Bronchial epithelial cell (primary cell): ENCODE measurements around the gene CDR2L. TPM values are rescaled to one million over a fixed set of nuclear protein-coding genes. Genes with fewer than 3 reads are reported as not detected.

Source experiments
- DNase-seq: peaks from one replicate; pipeline ENCODE4 v3.0.0-alpha.2; 2010; ENCODE audit warnings: low read depth
- FAIRE-seq: peaks from 2 replicates; lab custom pipeline; 2011; peaks lifted over from hg19 to GRCh38; lab: Jason Lieb, UNC
- H3K27me3 ChIP-seq: 2 replicates; pipeline ENCODE4 v1.5.1; 2011; ENCODE audit warnings: low read length; ENCODE audit not compliant: control insufficient read depth, insufficient read depth
- H3K36me3 ChIP-seq: 2 replicates; pipeline ENCODE4 v1.5.1; 2011; ENCODE audit warnings: low read length; ENCODE audit not compliant: control insufficient read depth, insufficient read depth
- H3K4me3 ChIP-seq: 2 replicates; pipeline ENCODE4 v1.5.1; 2011; ENCODE audit warnings: mild to moderate bottlenecking, low read depth, low read length, control low read depth
- CTCF ChIP-seq: IDR thresholded peaks from 2 replicates; pipeline ENCODE4 v1.5.1; 2011; ENCODE audit warnings: mild to moderate bottlenecking, moderate library complexity, low read length, control low read depth, inconsistent platforms; ENCODE audit not compliant: insufficient read depth, severe bottlenecking
- total RNA-seq: library from RNA; depleted of rRNA; stranded (reverse); fragments of >200 nt; gene quantifications from 2 replicates; pipeline ENCODE4 v1.2.1, GENCODE V29; 2014

Gene CDR2L
- total RNA-seq, 1 donor from 2014 or later, result 6.1 TPM

GRCh38 chr17:74961657-74962350, 25.6 kb upstream of the CDR2L start:
- DNase-seq (peak; percentile 71), FAIRE-seq (no peak)
- TF ChIP-seq CTCF, result peak; percentile 71
- no peaks in the 10 kb centered on the region for H3K27me3 ChIP-seq
- H3K4me3 ChIP-seq, result no peak overlapping the region
- no peaks in the 10 kb centered on the region for H3K36me3 ChIP-seq

GRCh38 chr17:74962622-74963394, 24.6 kb upstream of the CDR2L start:
- H3K36me3 ChIP-seq, result no peaks in the 10 kb centered on the region
- H3K27me3 ChIP-seq, result no peaks in the 10 kb centered on the region
- no peak for TF ChIP-seq CTCF
- DNase-seq (no peak), FAIRE-seq (no peak)
- no peak overlapping the region for H3K4me3 ChIP-seq

GRCh38 chr17:74963656-74964055, 23.8 kb upstream of the CDR2L start:
- H3K4me3 ChIP-seq, result no peak overlapping the region
- DNase-seq, result no peak
- FAIRE-seq, result no peak
- H3K27me3 ChIP-seq, result no peaks in the 10 kb centered on the region
- H3K36me3 ChIP-seq, result no peaks in the 10 kb centered on the region
- no peak for TF ChIP-seq CTCF

- Histone ChIP-seq H3K27me3 (no peaks in the 10 kb centered on the region), H3K36me3 (no peaks in the 10 kb centered on the region), H3K4me3 (no peak overlapping the region)
- no peak for TF ChIP-seq CTCF
- no peak for FAIRE-seq
- DNase-seq, result no peak
Observed at GRCh38 chr17:74964246-74964761, 23.1 kb upstream of the CDR2L start.

GRCh38 chr17:74964988-74965622, 22.3 kb upstream of the CDR2L start:
- TF ChIP-seq CTCF, result no peak
- no peak overlapping the region for H3K4me3 ChIP-seq
- FAIRE-seq (no peak), DNase-seq (peak; percentile 57)
- no peaks in the 10 kb centered on the region for H3K27me3 ChIP-seq
- H3K36me3 ChIP-seq, result no peaks in the 10 kb centered on the region
